Measurements from ENCODE around the gene HDAC4.
"Not testable (repeated sequence)": the region's sequence is repeated elsewhere in the genome, so short reads cannot be mapped to it uniquely, and the experiment has no call there.

HDAC4 gene

DNA sequence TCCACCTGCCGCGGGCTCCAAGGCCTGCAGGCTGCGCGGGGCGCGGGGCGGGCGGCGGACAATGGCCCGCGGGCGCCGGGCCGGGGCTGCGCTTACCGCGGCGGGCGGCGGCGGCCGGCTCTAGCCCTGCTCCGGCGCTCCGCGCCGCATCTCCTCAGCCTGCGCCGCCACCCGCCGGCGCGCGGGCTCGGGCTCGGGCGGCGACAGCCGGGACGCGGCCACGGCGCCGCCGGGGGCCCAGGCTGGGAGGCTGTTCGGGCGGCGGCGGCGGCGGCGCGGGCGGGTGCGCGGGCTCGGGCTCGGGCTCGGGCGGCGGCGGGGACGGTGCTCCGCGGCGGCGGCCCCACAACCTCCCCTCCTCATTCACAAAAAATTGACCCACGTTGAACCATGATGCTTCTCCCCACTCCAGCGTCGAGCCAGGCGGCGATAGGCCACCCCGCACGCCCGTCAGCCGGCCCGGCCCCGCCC, at the start of gene HDAC4:
HDAC4 (minus strand) TSS at position 425 of the 471 bp plus-strand sequence. CDS start 48,321 bp downstream, outside the sequence.
- DNase-seq (ENCODE audit: low read depth in 2 of 2): no peak

DNA sequence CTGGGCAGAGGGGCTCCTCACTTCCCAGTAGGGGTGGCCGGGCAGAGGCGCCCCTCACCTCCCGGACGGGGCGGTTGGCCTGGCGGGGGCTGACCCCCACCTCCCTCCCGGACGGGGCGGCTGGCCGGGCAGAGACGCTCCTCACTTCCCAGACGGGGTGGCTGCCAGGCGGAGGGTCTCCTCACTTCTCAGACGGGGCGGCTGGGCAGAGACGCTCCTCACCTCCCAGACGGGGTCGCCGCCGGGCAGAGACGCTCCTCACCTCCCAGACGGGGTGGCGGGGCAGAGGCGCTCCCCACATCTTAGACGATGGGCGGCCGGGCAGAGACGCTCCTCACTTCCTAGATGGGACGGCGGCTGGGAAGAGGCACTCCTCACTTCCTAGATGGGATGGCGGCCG, 48.6 kb upstream of the HDAC4 start:
- not testable (repeated sequence) for DNase-seq (ENCODE audit: low read depth in 2 of 2)

DNA sequence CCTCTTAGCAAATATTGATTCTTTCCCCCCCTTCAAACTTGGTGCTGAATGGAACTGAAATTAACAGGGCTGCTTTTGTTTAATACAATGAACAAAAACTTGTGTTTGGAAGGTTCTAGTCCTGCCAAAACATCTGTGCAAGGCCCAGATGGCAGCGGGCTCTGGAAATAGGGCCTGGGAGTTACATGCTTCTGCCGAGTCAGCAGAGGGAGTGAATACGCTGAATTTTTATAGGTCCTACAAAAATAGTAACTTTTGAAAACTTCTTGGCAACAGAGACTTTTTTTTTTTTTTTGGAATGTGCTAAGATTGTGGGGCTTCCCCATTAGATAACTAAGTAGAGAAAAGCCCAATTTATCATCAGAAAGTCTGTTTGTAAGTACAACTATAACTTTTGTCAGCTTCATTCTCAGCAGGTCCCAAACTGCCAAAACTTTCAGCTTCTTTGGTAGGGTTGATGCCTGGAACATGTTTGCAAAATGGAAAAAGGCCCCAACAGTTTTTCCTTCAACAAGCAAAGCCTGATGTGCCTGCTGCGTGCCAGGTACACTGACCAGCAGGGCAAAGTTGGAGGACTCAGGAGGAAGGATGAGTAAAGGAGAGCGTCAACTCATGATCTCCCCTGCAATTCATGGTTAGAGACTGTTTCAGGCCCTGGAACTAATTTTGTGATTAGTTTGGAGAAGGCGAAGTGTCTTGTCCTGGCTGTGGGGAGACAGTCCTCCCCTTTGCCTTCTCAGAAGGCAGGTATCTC, 45.1 kb upstream of the HDAC4 start:
- DNase-seq (ENCODE audit: low read depth in 2 of 2): no peak

DNA sequence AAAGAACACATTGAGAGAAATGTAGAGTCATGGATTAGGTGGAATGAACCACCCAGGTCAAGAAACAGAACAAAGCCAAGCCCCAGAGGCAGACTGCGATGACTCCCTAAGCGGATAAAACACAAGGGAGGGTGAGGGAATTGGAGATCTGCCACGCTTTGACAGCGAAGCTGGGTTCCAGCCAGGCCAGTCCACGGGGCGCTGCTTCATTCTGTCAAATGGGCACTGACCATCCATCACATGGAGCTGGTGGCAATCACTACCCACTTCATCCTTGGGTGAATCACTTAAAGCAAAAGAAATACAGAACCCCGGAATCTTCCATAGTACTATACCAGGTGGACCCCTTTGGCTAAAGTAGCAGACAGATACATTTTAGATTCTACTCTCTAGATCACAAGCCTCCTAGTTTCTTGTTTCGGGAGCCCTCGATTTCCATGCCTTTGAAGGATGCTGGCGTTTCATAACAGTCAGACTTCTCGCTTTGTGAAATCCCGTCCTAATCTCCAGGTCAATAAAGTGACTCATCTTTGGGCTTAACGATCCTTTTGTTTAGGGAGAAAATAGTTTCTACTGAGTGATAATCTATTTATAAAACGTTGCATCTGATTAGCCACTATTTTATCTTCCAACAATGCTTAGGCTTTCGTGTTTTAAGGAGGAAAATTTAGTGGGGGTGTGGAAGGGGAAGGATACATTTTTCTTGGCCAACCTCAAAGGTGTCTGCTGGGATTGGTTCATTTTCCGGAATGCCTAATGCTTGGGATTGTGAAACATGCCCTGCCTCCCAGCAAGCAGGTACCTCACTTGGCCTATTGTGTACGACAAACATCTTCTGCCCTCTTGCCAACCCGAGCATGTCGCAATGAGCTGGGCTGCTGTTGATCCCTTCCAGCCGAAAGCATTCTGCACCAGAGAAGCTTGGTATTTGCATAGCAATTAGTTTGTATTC, 44.1 kb upstream of the HDAC4 start:
- no peak for DNase-seq (ENCODE audit: low read depth in 2 of 2)

DNA sequence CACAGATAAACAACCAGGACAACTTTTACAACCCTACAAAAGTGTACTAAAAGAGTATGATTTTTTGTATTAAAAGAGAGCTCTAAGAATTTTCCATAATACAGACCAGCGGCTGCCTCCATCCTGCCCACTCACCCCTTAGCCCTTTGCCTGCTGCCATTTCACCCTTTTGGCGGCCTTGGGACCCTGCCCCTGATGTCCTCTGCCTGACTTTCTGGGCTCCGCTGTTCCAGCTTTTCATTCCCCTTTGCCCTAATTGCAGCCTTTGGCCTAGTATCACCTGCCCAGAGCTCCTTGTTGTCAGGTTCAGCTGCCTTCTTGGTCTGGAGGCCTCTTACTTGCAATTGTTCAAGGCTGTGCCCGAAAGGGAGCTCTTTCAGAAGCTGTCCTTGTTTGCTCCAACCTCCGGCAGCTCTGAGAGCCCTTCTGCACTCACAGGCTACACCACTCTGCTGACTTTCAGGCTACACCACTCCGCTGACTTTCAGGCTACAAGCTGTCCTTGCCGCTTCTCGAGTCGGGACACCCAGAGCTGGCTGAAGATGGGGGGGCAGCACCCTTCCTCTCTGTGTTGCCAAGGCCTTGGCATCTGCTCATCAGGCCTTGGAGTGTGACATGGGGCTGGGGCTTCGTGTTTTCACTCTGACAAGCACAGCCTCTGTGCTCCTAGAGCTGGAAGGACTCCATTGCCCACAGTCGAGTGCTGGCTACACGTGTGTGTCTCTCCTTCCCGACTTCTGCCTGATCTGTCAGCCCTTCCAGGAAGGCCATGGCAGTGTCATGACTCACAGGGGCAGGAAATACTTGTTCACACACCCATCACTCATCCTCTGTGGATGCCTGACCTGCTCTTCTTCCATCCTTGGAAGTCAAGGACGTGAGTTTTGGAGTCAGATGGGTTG, 43.1 kb upstream of the HDAC4 start:
- DNase-seq (ENCODE audit: low read depth in 2 of 2): no peak

DNA sequence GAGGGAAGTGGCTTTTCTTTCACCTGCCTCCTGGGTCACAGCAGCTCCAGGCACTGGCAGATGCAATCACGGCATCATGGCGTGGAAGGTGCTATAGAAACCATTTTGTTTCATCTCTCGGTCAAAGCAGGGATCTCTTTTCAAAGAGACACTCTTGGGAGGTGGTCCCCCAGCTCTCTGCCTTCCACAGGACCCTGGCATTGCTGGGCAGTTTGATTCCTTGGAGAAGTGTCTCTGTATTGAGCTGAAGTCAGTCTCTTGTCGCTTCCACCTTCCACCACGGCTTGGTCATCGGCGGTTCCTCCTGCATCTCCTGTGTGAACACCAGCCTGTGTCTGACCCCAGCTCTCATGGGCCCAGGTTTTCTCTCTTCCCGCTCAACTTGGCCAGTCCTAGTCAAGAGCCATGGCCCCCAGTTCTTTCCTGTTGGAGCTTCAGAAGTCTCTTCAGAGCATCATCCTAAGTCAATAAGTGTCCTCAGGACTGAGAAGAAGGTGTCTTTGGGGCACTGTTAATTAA, 42.3 kb upstream of the HDAC4 start:
- no peak for DNase-seq (ENCODE audit: low read depth in 2 of 2)

DNA sequence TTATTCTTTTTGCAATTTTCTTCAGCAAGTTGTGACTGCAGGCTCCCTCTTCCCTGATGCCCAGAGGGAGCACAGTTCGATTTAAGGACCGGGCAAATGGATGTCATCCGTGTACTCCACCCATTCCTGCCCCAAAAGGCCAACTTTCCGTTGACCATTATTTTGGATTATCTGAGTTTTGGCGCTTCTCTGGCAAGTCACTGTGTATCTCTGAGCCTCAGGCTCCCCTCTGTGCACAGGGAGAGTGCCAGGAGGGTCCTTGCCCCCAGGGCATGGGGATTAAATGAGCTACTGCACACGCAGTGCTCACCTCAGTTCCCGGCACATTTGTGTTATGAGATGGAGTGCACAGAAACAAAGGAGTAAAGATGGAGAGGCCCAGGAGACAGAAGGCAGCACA, 41.4 kb upstream of the HDAC4 start:
- no peak for DNase-seq (ENCODE audit: low read depth in 2 of 2)

DNA sequence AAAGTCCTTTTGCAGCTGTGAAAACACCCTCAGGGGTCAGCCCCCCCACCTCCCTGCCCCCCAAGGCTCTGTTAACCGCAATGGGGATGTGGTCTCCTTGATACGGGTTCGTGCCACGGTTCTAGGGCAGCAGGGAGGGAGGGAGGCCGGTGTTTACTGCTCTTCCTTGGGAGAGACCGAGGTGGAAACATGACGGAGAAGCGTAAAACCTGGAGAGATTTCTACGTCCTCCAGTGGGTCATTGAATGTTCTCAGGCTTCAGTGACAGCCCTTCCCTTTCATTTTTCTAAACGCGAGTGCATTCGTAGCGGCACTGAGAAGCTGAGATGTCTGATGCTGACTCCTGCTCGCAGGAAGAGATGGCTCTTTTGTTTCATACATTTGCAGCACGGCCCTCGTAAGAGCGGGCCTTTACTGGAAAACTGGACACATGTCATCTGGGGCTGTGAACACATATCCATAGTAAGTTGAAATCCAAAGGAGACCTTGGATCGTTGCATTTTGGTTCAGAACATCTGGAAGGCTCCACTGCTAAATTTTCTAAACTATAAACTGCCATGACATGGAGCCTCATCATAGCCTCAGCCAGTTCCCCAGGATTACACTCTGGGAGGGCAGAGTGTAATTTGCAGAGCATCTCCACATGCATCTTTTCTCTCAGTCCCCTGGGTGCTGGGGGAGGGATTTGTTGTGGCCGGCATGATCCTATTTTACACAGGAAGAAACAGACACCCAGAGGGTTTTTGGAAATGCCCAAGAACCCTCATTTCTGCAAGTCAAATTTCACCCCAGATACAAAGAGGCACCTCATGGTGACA, 40.6 kb upstream of the HDAC4 start:
- no peak for DNase-seq (ENCODE audit: low read depth in 2 of 2)

DNA sequence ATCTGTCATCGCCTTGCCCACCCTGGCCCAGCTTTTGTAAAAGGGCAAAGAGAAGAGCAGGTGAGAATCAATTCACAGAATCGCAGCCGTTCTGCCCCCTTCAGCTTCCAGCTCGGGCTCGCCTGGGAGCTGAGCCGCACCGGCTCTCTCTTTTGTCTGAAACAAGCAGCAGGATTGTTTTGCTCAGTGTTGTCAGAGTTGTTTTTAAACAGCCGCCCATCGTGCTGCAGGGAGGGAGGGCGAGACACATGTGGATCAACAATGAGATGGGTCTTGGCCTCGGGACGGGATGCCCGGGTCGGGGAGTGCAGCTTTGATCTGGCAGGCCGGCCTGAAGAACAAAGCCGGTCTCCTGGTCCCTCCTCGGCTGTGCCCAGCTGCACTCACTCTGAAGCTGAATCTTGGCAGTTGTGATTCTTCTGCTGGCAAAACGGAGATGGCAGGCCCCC, 39.7 kb upstream of the HDAC4 start:
- no peak for DNase-seq (ENCODE audit: low read depth in 2 of 2)

DNA sequence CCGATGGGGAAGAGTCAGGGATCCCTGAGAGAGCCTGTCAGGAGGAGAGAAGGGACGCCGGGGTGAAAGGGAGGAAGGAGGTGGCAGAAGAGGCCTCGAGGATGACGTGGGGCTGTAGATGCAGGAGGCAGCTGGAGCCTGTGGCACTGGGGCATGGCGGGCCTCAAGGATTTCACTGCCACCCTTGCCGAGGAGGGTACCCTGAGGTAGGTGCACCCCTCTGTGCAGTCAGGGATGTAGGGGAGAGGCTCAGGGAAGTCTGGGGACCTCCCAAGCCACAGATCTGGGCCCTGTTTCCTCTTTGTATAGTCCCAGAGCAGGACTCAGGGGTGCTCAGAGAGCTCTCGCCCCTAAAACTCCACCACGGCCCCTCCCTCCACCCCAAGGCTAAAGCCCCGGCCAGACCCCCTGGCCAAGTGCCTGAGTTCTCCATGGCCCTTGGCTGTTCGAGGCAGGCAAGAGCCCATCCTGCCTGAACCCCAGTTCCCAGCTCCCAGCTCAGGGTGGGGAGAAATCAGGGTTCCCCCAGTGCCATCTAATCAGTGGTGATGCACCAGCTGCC, 39.0 kb upstream of the HDAC4 start:
- DNase-seq (ENCODE audit: low read depth in 2 of 2): no peak

DNA sequence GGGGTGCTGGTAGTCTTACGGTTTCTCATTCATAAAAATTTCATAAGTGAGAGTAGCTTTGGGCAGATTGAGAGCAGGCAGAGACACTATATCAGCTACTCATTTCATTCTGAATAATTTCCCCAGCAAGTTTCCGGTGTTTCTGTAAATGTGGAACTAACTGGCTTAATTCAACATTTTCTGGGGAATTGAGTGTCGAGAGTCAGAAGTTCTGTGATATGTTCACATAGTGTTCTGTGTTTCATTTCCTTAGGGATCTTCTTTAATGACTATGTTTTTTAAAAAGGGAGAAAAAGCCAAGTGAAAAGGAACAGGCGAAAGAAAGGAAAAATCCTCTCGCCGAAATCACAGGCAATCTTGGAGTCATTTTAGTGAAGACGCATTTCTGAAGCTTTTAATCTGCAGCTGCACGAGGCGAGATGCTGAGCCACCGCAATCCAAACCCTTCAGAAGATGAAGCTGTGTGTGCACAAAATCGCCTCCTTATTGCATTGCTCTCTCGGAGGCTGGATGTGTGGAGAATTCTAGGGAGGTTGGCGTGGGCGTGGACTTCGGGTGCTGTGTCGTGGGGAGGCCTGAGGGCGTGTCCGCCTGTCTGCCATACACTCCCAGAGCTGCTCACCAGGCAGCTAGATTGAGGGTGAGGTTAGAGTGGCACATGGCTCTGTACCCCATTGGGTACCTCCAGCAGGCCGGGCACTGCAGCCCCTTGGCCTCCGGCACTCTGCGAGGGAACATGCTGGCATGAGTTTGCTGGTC, 38.4 kb upstream of the HDAC4 start:
- DNase-seq (ENCODE audit: low read depth in 2 of 2): no peak

DNA sequence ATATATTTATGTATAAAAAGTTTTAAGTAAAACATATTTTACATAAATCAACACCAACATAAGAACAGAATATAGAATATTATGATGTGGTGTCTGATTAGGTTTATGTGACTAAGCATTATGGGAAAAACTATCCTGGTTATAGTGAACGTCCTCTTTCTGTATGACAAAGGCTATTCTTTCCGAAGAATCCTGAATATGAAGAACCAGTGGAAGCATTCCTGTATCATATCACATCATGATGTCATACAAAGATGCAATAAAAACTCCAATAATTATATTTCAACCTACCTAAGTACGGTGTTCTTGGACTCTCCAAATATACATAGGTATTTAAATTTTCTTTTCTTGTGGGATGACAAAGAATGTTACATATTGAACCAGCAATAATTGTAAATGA, 37.5 kb upstream of the HDAC4 start:
- DNase-seq (ENCODE audit: low read depth in 2 of 2): no peak

DNA sequence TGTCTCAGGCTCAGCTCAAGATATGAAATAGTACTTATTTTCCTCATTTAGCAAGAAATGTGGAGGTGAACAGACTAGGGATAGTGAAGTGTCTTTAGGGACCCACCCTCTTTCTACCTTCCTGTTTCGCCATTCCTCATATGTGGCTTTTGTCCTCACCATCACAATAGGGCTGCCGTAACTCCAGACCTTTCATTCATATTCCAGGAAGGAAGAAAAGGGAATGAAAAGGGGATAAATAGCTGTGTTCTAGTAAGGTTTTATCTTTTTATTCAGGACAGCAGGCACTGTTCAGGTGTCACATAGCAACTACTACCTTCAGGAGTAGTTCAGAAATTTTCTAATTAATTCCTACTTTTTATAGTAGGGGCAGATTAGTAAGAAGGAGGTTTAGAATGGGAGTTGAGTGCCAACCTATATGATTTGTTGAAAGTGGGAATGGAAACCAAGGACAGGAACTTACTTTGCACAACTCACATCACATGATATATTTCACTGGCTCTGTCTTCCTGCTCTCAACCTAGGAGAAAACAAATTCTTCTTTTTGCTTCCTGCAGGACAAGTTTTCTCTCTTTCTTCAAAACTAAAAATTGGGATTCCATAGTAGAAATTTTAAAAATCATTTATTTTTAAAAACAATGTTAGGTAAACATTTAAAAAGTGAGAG, 36.0 kb upstream of the HDAC4 start:
- no peak for DNase-seq (ENCODE audit: low read depth in 2 of 2)

DNA sequence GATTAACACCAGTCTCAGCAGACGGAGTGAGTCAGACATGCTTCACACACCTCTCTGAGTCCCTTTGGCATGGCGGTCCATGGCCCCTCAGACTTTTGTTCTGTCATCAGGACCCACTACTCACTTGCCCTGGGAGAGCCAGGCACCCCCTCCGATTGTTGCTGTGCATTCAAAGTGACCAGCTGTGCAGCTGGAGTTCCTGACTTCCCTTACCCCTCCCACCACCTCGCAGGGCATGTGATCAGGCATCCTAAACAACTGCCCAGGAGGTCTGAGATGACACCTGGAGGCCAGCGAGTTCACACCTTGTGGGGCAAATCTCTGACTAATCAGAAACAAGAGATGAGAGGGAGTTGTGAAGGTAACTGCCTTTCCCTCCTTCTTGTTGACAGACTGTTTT, 35.3 kb upstream of the HDAC4 start:
- no peak for DNase-seq (ENCODE audit: low read depth in 2 of 2)

DNA sequence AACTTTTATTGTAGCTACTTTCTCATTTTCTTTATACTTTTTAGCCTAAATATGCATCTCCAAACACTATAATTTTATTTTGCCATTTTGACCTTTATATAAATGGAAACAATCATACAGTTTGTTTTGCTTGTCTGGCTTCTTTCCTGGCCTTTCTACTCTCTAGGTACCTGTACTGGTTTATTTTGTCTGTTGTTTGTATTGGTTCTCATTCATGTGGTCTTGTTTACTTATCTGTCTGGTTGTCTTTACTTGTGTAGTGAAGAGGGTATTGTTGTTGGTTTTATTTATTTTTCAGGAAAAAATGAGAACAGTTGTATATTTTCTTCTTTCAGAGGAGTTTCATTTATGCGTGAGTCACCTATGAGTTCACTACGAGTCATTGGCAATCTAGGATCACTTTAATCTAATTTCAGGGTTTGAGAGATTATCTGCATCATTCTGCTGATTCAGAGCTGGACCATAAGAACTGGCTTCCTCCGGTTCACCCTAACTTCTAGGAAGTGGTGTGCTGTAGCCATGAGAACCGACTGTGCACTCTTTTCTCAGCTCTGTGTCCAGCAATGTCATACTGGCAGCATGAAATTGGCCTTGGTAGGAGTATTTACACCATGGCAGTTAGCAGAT, 33.1 kb upstream of the HDAC4 start:
- DNase-seq (ENCODE audit: low read depth in 2 of 2): no peak

DNA sequence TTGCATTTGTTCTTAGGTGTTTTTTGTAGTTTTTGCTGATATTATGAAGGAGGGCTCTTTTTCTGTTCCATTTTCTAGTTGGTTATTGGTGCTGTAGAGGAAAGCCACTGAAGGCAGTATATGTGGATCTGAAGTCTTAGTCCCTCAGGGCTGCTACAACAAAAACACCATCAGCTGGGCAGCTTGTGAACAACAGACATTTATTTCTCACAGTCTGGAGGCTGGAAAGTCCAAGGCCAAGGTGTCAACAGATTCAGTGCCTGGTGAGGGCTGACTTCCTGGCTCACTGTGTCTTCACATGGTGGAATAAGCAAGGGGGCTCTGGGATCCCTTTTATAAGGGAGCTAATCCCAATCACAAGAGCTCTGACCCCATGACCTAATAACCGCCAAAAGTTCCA, 31.4 kb upstream of the HDAC4 start:
- no peak for DNase-seq (ENCODE audit: low read depth in 2 of 2)

DNA sequence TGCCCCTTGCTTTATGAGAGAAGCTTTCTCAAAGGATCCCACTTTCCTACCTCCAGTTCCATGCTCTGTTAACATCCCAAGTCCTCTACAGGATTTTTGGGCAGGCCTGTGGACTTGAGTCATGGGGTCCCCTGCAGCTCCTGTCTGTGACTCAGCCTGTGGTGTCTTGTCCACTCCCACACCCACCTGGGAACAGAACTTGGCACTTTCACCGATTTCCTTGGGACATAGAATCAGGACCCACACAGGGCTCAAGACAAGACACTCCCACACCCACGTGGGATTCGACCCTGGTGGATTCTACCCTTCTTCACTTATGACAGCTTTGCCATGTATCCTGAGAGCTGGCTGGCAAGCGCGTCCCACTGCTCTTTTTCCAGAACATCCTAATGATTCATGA, 30.7 kb upstream of the HDAC4 start:
- no peak for DNase-seq (ENCODE audit: low read depth in 2 of 2)
